H1 (cell line): ENCODE results near the gene TRIM40. TPM values are rescaled to one million over a fixed set of nuclear protein-coding genes. Genes with fewer than 3 reads are reported as not detected.

Experiments
- GTF2F1 ChIP-seq: IDR thresholded peaks from 2 replicates; pipeline ENCODE4 v1.6.1; 2012; ENCODE audit warnings: low read depth, low read length, improper control_type of control experiment, borderline replicate concordance
- RNF2 ChIP-seq: fragments of 200-900, 300-1000 bp; sonication (generic); IDR thresholded peaks from 2 replicates; pipeline ENCODE4 v1.7.1; 2016; ENCODE audit warnings: borderline replicate concordance, low read depth, mild to moderate bottlenecking, antibody characterized with exemption, low read length; ENCODE audit not compliant: poor library complexity, severe bottlenecking; ENCODE audit errors: missing control alignments
- polyA plus RNA-seq, 7 experiments: library from polyadenylated mRNA; depleted of rRNA in 3 of 7; stranded (reverse) in 5 of 7; unstranded in 2 of 7; fragments of >200 nt in 5 of 7; fragments of 200-250 nt in 2 of 7; gene quantifications; 1 replicate in 5 of 7; 2 replicates in 1 of 7; 4 replicates in 1 of 7; pipeline versions ENCODE4 v1.2.1 to v1.2.3, GENCODE V29; 2011 to 2013; ENCODE audit warnings: missing spikeins in 2 of 7, mixed read lengths in 2 of 7
- total RNA-seq: library from RNA; stranded (reverse); fragmentation: NEBNext Ultra II Directional; extraction: Animal tissue kit (Norgen Biotek cat#: 25700); gene quantifications from 2 replicates; pipeline ENCODE4 v1.2.1, GENCODE V29; 2021
- TF ChIP-seq, protein P1 (sequence below): fragments of 300-600 bp; sonication (generic); IDR thresholded peaks from 2 replicates; pipeline ENCODE4 v1.7.1; 2012; ENCODE audit warnings: low read length, moderate library complexity, mild to moderate bottlenecking, inconsistent platforms; ENCODE audit not compliant: insufficient replicate concordance

TRIM40 gene
- total and polyA plus RNA-seq, 2 of the 8 experiments (the other 6 are each of a cell fraction or from before 2014, with no cell fraction given), result not detected

DNA sequence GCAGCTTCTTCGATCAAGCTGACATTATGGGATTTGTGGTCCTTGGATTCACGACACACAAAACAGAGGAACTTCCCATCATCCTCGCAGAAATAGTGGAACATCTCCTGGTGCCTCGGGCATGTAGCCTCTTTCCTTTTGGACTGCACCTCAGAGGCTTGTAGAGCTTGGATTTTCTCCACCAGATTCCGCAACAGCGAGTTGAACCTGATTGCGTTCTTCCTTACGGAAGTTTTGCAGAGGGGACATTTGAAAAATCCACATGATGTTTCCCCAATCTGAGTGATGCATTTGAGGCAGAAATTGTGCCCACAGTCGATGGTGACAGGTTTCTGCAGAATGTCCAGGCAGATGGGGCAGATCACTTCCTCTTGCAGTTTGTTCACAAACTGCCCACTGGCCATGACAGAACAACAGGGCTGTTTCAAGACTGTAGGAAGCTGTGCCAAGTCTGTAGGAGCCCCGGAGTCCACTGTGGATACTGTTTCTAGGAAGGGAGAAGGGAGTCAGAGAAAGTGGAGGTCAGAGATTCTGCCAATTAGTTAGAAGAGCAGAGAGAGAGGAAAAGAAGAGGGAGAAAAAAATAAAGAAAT lies 23.4 kb upstream of the TRIM40 start (continued):
- TF ChIP-seq, protein P1, sequence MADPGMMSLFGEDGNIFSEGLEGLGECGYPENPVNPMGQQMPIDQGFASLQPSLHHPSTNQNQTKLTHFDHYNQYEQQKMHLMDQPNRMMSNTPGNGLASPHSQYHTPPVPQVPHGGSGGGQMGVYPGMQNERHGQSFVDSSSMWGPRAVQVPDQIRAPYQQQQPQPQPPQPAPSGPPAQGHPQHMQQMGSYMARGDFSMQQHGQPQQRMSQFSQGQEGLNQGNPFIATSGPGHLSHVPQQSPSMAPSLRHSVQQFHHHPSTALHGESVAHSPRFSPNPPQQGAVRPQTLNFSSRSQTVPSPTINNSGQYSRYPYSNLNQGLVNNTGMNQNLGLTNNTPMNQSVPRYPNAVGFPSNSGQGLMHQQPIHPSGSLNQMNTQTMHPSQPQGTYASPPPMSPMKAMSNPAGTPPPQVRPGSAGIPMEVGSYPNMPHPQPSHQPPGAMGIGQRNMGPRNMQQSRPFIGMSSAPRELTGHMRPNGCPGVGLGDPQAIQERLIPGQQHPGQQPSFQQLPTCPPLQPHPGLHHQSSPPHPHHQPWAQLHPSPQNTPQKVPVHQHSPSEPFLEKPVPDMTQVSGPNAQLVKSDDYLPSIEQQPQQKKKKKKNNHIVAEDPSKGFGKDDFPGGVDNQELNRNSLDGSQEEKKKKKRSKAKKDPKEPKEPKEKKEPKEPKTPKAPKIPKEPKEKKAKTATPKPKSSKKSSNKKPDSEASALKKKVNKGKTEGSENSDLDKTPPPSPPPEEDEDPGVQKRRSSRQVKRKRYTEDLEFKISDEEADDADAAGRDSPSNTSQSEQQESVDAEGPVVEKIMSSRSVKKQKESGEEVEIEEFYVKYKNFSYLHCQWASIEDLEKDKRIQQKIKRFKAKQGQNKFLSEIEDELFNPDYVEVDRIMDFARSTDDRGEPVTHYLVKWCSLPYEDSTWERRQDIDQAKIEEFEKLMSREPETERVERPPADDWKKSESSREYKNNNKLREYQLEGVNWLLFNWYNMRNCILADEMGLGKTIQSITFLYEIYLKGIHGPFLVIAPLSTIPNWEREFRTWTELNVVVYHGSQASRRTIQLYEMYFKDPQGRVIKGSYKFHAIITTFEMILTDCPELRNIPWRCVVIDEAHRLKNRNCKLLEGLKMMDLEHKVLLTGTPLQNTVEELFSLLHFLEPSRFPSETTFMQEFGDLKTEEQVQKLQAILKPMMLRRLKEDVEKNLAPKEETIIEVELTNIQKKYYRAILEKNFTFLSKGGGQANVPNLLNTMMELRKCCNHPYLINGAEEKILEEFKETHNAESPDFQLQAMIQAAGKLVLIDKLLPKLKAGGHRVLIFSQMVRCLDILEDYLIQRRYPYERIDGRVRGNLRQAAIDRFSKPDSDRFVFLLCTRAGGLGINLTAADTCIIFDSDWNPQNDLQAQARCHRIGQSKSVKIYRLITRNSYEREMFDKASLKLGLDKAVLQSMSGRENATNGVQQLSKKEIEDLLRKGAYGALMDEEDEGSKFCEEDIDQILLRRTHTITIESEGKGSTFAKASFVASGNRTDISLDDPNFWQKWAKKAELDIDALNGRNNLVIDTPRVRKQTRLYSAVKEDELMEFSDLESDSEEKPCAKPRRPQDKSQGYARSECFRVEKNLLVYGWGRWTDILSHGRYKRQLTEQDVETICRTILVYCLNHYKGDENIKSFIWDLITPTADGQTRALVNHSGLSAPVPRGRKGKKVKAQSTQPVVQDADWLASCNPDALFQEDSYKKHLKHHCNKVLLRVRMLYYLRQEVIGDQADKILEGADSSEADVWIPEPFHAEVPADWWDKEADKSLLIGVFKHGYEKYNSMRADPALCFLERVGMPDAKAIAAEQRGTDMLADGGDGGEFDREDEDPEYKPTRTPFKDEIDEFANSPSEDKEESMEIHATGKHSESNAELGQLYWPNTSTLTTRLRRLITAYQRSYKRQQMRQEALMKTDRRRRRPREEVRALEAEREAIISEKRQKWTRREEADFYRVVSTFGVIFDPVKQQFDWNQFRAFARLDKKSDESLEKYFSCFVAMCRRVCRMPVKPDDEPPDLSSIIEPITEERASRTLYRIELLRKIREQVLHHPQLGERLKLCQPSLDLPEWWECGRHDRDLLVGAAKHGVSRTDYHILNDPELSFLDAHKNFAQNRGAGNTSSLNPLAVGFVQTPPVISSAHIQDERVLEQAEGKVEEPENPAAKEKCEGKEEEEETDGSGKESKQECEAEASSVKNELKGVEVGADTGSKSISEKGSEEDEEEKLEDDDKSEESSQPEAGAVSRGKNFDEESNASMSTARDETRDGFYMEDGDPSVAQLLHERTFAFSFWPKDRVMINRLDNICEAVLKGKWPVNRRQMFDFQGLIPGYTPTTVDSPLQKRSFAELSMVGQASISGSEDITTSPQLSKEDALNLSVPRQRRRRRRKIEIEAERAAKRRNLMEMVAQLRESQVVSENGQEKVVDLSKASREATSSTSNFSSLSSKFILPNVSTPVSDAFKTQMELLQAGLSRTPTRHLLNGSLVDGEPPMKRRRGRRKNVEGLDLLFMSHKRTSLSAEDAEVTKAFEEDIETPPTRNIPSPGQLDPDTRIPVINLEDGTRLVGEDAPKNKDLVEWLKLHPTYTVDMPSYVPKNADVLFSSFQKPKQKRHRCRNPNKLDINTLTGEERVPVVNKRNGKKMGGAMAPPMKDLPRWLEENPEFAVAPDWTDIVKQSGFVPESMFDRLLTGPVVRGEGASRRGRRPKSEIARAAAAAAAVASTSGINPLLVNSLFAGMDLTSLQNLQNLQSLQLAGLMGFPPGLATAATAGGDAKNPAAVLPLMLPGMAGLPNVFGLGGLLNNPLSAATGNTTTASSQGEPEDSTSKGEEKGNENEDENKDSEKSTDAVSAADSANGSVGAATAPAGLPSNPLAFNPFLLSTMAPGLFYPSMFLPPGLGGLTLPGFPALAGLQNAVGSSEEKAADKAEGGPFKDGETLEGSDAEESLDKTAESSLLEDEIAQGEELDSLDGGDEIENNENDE, result no peak
- TF ChIP-seq GTF2F1, result no peak
- TF ChIP-seq RNF2, result no peak
